Measurements from ENCODE around the gene SCFD2.
A peak's percentile ranks its signal among the peaks of the same experiment; 100 is the strongest.
"Not testable (repeated sequence)": the region's sequence is repeated elsewhere in the genome, so short reads cannot be mapped to it uniquely, and the experiment has no call there.

SCFD2 gene

DNA sequence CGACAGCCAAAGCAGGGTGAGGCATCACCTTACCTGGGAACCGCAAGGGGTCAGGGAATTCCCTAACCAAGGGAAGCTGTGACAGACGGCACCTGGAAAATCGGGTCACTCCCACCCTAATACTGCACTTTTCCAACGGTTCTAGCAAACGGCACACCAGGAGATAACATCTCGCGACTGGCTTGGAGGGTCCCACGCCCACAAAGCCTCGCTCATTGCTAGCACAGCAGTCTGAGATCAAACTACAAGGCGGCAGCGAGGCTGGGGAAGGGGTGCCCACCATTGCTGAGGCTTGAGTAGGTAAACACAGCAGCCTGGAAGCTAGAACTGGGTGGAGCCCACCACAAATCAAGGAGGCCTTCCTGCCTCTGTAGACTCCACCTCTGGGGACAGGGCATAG lies 25.7 kb downstream of the SCFD2 start:
- not testable (repeated sequence) for DNase-seq

DNA sequence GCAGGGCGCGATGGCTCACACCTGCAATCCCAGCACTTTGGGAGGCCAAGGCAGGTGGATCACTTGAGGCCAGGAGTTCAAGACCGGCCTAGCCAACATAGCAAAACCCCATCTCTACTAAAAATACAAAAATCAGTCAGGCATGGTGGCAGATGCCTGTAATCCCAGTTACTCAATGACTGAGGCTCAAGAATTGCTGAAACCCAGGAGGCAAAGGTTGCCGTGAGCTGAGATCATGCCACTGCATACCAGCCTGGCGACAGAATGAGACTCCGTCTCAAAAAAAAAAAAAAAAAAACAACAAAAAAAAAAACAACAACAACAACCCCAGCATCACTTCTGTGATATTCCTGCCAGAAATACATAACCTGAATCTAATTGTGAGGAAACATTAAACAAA lies 30.9 kb downstream of the SCFD2 start:
- DNase-seq, result not testable (repeated sequence)

DNA sequence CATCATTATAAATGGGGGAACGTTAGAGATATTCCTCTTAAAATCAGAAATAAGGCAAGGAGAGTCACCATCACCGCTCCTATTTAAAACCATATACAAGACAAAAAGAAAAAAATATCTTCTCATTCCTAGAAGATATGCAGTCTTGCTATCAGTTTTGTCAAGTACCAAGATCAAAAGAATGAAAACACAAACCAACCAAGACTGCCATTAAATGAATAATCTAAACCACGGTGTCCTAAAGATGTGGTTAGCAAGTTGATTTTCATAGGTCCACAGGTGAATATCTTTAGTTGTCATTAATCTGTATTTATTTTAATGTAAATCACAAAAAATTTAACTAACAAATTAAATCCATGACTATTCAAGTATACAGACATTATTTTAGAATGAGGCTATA lies 39.3 kb downstream of the SCFD2 start:
- no peak for DNase-seq

DNA sequence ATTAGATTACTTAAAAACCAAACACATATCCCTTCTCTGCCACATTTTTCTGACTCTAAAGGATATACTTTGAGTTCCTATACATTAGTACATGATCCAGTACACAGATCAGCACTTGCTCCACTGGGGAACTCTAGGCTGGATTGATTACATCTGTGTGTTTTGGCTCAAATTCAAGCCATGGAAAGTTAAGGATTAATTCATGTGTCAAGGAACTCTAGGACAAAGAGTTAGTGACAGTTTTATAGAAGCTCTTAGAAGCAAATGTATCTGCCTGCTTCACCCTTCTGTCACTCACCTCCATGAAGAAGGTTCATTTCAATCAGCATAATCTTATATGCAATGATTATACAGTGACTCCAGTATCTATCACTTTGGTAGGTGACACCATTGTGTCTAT lies 43.2 kb downstream of the SCFD2 start:
- DNase-seq, result no peak

DNA sequence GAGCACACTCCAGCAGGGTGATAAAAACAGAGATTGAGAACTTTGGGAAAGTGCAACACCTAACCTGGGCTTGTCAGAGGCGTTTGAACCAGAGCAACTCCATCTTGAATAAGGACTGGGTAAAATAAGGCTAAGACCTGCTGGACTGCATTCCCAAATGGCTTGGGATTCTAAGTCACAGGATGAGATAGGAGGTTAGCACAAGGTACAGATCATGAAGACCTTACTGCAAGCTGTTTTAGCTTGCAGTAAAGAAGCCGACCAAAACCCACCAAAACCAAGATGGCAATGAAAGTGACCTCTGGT lies 43.9 kb downstream of the SCFD2 start:
- DNase-seq, result no peak

DNA sequence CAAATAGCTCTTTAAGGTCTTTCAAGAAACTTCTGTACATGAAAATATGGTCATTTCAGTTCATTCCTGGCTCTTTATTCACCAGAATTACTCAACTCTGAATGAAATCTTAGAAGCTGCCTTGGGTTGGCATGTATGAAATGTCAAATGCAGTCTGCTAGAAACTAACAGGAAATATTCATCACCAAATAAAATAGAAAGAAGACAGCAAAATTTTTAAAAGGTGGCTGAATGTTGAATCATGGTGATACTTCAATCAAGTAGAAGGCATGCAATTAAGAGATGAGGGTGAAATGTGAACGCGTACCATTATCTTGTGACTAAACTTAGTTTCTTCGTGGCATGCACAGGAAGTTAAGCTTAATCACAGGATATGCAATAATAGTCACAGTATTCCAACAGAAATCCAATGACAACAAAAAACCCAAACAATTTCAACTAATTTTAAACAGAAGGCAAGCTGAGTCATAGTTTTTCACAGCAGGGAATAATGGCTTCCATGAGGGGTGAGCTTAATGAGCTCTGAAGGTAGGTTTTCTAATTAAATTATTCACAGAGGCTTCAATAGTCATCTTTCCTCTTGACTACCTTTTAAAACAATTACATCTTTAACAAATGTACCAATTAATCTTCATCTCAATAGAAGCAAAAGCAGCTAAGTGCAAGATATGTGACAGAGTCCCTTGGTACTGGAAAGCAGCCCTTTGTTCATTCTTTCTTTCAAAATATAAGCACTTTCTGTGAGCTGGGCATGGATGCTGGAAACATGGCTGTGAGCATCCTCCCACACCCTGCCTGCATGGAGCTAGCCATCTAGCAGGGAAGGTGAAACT lies 44.5 kb downstream of the SCFD2 start:
- no peak for DNase-seq

DNA sequence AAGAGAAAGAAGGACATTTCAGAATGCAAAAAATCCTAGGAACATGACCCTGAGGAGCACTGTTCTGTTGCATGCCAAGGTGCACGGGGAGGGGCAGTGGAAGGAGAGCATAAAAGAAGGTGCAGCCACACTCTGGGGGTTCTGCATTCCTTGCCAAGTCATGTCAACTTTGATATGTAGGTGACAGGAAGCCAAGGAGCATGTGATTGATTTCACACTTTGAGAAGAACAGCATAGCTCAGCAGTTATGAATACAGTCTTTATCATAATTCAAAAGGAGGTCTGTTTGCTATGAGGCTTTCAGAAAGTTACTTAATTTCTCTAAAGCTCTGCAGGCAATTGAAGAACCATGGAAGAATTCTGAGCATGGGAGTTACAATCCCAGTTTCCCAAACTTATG lies 50.6 kb downstream of the SCFD2 start:
- no peak for DNase-seq

DNA sequence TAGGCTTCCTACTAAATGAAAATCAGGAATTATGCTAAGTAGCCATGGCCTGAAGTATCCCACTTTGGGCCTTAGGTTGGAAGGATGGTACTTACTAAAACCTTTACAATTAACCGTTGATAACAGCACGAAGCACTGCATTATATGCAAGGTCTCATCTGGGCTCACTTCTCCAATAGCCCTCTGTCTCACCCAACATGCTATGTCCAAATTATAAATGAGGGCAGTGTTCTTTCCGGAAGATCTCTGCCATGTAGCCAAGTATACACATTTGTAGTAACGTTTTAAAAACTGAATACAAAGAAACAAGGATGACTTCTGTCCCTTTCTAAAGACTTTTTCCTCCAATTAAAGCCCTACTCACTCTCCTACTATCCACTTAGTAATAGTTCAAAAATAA lies 51.6 kb downstream of the SCFD2 start:
- DNase-seq, result no peak

DNA sequence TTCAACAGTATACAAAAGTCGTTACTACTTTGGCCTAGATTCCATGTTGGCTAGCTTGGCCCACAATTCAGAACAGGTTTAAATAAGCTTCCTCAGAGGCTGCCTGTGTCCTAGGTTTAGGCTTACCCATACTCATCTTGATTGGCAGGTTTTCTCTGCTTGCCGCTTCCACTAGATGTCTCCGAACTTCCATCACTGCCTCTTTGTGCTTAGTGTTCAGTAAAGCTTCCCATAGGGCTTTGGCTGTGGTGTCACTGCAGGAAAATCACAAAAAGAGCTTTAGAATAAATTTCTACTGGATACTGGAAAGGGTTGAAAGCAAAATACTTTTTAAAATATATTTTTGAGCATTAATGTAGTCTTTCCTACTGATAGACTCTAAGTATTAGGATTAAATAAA lies 52.4 kb downstream of the SCFD2 start:
- peak in 1 of 2 experiments; percentile 16 for DNase-seq

DNA sequence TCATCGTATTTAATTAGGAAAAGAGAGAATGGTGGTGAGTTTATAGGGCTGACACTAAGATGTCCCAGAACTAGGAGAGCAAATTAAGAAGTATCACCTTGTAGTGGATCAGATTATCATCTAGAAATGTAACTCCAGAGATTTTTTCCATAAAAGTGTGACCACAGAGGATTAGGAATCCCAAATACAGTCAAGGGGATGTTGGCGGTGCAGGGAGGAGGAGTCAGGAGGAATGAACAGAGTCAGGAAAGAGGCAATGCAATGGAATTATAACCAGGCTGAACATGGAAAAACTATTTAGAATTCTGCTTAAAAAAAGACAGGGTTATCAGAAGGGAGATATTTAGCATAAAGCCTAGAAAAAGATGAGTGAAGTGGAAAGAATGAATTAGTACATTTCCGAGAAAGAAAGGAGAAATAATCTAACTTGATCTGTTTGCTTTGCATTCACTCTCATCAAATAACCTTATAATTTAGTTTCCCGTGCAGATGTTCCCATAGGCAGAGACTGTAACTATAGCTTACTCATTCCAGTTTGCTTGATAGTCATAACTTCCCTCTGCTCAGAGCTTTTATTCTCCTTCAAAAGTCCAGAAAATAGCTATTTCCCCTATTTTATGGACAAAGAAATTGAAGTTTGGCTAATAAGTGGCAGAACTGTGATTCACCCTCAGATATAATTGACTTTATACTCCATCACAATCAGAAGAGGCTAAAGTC lies 56.4 kb downstream of the SCFD2 start:
- no peak for DNase-seq

DNA sequence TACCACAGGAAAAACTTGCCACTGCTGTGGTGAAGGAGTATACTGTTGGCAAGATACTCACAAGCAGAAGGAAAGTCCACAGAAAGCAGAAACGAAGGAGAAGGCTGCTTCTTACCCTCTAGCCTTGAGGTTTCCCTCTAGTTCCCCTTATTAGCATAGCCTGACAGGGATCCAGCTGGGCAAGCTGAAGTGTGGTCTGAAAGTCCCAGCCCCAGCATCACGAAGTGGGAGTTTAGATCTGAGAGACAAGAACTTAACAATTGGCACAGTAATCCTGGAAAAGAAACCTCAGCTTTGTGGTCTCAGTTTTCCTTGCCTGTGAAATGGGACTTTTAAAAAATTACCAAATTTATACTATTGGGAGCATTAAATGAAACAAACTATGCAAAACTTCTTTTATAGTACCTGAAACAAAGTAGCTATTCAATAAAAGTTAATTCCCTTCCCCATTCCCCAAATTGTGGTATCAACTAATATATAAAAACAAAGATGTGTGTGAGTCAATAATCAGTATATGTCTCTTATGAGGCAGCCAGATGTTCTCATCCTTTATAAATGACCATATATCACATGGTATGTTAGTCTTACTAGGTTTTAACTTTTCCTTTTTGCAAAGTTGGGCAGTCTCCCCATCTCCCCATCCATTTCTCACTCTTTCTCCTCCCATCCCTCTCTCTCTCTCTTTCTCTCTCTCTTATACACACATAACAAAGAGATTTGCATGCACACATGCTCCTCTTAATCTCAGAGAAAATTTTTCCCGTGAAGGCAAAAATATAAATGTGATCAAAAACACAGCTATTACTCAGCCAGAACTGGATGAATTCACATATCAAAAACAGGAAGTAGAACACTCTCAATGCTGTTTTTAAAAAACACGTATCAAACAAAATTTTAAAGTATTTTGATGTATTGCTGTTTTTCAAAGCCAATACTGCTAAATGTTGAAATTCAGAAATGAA lies 57.8 kb downstream of the SCFD2 start:
- DNase-seq, result no peak

DNA sequence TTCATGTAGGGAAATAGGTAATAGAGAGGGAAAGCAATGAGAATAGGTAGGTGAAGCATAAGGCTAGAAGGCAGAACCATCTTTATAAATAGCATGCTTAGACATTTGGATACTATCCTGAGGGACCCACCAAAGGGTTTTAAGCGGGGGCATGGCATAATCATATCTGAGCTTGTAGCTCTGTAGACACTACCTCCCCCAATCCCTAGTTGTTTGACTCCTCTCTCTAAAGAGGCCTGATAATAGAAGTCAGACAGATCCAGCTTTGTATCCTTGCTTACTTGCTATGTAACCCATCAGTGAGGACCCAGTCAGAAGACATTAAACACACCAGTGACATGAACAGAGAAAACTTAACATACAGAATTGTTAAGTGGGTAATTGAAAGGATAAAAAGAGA lies 58.7 kb downstream of the SCFD2 start:
- no peak for DNase-seq

DNA sequence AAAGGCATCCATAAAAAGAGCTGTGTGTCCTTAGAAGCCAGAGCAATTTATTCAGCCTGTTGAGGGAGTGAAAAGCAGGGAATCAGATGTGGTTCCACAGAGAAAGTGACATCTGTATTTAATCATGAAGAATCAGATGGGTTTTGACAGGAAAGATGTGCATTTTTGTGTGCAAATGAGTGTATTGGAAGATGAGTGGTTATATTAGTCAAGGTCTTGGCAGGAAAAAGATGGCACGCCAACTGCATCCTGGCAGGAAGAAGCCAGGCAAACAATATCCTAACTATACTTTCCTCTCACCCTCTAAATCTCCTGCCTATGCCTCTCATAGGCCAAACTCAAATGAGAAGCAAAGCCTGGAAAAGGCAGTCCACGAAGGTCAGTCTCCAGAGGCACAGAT lies 59.1 kb downstream of the SCFD2 start:
- no peak for DNase-seq

DNA sequence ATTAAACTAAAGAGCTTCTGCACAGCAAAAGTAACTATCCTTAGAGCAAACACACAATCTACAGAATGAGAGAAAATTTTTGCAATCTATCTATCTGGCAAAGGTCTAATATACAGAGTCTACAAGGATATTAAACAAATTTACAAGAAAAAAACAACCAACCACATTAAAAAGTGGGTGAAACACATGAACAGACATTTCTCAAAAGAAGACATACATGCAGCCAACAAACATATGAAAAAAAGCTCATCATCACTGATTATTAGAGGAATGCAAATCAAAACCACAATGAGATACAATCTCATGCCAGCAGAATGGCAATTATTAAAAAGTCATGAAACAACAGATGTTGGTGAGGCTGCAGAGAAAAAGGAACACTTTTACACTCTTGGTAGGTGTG lies 73.7 kb downstream of the SCFD2 start:
- DNase-seq, result not testable (repeated sequence)

DNA sequence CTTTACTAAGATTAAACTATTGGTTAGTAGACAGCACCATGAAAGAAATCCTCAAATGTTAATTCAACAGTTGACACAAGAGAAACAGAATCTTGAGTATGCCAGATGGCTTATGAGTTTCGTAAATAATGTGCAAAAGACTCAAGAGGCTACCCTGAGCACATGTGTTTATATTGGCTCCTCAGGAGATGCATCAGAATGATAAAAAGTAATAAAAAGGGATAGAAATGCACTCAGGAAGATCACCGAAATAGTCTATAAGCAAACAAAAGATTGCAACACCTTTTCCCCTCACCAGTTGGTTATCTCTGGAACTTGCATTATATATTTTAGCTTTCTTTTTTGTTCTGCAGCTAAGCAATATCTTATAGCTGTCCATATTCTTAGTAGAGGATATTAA lies 84.4 kb downstream of the SCFD2 start:
- DNase-seq, result no peak

DNA sequence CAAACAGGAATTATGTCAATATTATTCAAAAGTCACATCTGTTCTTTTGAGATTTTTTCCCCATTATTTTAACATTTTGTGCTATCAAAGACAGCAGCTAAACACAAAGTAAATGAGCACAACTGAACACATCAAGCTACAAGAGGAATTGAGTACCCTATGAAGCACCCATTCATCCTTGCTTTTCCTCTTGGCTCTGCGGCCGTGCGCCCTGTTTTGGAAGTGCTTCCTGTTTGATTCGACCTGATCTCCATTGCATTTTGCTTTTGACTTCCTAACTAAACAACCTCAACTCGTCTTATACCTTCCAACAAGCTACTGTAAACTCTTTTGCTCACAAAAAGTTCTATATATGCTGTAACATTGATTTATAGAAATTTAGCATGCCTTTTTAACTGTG lies 85.0 kb downstream of the SCFD2 start:
- DNase-seq, result no peak

DNA sequence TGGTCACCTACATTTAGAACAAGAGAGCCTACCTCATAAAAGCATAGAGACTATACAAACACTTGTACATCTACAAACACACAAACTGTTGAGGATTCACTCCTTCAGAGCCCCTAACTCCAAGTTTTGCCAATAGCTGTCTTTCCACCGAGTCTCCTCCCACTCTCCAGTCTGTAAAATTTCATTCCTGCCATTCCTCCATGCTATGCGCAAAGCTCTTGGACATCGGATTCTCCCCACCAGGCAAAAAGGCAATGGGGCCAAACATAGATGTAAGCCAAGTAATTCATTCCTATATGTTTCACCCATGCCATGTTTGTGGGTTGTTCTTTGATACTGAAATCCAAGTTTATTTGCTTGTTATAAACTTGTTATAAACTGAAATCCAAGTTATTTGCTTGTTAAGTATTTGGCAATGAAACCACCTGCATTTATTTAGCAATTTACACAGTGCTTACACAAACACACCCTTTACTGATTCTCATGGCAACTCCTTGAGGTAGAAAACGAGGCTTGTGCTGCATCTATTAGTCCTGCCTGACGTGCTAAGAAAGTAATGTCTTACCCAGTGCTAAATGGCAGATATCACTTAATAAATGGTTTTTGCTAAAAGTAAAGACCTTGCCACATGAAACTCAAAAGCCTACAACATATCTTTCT lies 91.1 kb downstream of the SCFD2 start:
- no peak for DNase-seq

DNA sequence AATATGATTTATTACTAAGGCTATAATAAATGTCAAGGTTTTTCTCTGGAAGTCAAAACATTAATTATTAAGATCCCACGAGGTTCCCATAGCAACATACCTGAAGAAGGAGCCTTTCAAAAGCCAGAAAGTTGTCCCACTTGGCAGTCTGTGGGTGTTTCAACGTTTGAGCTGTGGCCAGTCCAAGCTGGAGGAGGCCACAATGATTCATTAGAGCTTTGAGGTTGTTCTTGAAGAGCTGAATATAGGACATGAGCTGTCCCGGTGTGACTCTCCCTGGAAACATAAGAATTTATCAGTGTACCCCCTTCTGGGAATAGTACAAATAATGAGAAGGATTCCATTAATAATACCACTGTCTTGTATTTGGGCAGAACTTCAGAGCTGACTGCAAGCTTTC lies 92.1 kb downstream of the SCFD2 start:
- DNase-seq, result no peak

DNA sequence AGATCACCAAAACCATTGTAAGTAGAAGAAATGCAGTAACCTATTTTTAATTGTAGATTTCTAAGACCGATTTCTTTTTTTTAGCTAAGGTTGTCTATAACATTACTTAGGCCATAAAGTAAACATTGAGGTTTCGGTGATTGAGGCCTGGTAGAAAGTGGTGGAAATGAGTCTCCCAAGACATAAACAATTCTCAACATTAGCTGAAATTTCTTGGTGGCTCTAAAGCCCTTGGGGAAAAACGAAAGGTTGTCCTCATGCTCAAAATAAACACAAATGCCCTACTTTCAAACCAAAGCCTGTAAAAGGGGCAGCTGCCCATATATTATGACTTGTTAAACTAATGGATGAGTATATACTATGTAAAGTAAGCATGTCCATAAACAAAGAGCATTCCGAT lies 98.8 kb downstream of the SCFD2 start:
- no peak for DNase-seq

DNA sequence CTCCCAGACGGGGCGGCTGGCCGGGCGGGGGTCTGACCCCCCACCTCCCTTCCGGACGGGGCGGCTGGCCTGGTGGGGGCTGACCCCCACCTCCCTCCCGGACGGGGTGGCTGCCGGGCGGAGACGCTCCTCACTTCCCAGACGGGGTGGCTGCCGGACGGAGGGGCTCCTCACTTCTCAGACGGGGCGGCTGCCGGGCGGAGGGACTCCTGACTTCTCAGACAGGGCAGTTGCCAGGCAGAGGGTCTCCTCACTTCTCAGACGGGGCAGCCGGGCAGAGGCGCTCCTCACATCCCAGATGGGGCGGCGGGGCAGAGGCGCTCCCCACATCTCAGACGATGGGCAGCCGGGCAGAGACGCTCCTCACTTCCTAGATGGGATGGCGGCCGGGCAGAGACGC lies 109.9 kb downstream of the SCFD2 start:
- DNase-seq, result not testable (repeated sequence)

DNA sequence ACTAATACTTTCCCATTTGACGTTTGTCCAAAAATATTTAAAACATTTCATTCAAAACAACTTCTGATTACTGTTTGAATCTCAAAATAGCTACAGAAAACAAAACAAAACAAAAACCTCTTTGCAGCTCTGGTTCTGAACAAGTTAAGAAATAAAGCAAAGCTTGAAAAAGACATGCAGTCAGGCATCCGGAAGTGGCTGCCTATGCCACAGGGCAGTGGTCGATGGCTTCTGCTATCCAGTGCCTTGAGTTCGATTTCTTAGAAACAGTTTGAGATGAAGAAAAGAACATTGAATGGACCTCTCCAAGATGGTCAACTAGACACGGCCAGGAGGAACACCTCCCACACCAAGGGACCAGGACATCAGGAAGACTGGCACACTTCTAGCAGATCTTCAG lies 125.3 kb downstream of the SCFD2 start:
- no peak for DNase-seq

DNA sequence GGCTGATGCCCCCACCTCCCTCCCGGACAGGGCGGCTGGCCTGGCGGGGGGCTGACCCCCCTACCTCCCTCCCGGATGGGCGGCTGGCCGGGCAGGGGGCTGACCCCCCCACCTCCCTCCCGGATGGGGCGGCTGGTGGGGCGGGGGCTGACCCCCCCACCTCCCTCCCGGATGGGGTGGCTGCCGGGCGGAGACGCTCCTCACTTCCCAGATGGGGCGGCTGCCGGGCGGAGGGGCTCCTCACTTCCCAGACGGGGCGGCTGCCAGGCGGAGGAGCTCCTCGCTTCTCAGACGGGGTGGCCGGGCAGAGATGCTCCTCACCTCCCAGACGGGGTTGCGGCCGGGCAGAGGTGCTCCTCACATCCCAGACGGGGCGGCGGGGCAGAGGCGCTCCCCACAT lies 127.5 kb downstream of the SCFD2 start:
- not testable (repeated sequence) for DNase-seq

DNA sequence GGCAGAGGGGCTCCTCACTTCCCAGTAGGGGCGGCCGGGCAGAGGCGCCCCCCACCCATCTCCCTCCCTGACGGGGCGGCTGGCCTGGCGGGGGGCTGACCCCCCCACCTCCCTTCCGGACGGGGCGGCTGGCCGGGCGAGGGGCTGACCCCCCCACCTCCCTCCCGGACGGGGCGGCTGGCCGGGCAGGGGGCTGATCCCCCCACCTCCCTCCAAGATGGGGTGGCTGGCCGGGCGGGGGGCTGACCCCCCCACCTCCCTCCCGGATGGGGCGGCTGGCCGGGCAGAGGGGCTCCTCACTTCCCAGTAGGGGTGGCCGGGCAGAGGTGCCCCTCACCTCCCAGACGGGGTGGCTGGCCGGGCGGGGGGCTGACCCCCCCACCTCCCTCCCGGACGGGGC lies 128.1 kb downstream of the SCFD2 start:
- DNase-seq, result not testable (repeated sequence)
